HG03469 (cell line): Measurements from ENCODE around the gene SULT4A1.
A peak's percentile ranks its signal among the peaks of the same experiment; 100 is the strongest.
"Not testable (repeated sequence)": the region's sequence is repeated elsewhere in the genome, so short reads cannot be mapped to it uniquely, and the experiment has no call there.

ENCODE experiments used
- ATAC-seq: cut with Tn5 transposase; IDR thresholded peaks from one replicate; pipeline ENCODE4 v1.9.1; 2021; ENCODE audit warnings: mild to moderate bottlenecking, moderate library complexity, moderate number of reproducible peaks; ENCODE audit not compliant: unreplicated experiment

Gene SULT4A1

DNA sequence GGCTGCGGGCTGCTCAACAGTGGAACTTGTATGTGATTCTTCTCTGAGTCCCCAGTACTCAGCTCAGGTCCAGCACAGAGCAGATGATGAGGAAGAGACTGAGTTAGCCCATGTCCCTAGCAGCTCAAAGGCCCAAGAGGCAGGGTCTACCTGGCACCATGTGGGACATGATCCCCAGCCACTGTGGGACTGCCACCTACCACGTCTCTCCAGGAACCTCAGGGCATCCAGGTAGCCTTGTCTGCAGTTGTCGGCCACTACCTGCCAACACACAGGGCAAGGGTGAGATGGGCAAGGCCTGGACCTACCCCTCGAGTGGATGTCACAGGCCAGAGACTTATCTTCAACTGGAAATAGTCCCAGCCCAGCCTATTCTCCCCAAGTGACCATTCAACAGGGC, 25.1 kb upstream of the SULT4A1 start:
- ATAC-seq, result no peak

- ATAC-seq, result no peak
Observed at GRCh38 chr22:43886231-43886630, 23.9 kb upstream of the SULT4A1 start.

- ATAC-seq, result no peak
Observed at GRCh38 chr22:43885786-43886185, 23.5 kb upstream of the SULT4A1 start.

GRCh38 chr22:43885319-43885671, 23.0 kb upstream of the SULT4A1 start:
- ATAC-seq, result no peak

DNA sequence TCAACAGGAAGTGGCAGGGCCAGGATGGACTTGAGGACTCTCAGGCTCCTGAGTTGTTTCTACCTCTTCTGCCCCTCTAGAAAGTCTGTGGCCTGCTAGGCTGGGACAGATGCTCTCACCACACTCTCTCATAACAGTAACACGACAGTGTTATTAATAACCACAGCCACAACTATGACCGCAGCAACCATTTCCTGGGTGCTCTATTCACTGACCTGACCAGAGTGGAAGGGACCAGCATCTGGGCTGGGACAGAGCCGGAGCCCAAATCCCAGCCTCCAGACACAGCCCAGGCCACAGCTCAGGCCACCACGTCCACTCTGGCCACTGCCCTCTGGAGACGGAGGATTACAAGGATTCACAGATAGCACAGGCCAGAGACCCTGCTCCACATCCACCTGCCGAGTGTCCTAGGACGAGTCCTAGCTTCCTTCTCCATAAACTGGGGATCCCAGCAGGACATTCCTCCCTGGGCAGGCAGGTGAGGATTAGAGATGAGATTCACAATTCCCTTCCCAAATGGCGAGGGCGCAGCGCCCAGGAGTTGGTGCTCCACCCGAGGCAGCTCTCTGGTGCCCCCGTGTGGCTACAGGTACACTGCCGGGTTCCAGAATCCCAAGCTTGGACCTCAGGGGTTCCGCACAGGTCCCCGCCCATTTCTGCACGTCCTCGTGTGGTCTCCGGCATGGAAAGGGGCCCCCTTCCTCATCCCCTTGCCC, 22.4 kb upstream of the SULT4A1 start:
- ATAC-seq, result peak; percentile 65

DNA sequence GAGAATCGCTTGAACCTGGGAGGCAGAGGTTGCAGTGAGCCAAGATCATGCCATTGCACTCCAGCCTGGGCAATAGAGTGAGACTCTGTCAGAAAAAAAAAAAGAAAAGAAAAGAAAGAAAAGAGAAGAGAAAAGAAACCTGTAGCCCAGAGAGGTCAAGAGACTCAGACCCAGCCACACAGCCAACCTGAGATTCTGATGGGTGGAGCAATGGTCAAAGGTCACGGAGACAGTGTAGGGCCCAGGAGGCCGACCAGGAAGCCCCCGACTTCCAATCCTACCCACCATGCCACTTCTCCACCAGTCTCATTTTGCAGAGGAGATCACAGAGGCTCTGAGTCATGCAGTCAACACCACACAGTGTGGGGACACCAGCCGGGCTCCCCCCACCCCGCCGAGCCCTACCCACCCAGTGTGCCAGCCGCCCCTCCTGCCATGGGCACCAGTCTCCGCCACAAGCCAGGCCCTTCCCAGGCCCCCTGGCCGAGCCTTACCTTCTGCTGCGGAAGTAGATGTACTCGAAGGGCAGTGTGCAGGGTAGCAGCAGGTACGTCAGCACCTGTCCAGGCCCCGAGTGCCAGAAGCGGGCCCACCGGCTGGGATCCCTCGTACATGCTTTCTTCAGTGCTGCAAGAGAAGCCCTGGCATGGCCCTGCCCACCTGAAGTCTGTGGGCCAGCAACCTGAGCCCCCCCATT, 21.6 kb upstream of the SULT4A1 start:
- ATAC-seq, result no peak

DNA sequence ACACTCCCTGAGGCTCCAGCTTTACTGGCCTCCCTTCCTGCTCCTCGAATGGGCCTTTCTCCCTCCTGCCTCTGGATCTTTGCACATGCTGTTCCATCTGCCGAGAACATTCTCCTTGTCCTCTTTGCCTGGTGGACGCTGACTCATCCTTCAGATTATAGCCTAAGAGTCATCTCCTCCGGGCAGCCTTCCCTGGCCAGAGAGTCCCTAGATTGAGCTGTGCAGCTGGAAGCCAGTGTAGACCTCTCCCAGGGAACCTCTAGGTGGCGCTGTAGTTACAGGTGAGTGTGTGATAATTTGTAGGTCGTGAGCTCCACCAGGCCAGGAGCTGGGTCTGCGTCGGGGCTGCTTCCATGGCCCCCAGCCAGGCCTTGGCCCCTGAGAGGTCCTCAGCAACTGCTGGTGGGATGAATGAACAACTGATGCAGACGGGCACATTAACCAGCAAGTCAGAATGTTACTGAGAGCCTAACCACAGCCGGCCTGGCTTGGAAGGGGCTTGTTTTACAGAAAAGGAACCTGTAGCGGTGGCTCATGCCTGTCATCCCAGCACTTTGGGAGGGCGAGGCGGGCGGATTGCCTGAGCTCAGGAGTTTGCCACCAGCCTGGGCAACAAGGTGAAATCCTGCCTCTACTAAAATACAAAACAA, 20.8 kb upstream of the SULT4A1 start:
- no peak for ATAC-seq

DNA sequence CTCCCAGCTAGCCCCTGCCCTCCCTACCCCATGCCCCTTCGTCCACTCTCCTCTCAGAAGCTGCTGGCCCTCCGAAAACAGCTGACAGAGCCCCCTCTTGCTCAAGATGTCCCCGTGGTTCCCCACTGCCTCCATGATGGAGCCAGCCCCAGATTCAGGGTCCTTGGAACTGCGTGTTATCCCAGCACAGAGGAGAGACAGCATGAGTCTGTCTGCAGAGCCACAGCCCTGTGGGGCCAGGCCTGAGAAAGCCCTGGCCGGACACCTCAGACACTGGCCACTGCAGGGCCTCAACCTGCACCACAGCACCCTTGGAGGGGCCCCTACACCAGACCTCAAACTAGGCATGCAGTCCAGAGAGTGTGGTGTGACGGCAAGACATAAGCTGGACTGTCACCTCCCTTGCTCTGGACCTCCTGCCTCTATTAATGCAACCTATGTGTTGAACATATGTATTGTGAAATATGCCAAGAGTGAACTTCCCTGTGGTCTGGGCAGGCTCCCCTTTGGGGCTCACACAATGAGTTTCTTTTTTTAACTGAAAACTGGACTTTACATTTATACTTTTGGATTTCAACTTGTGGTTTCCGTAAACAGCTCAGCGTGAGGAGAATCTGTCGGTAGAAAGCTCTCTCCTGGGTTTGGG, 19.9 kb upstream of the SULT4A1 start:
- no peak for ATAC-seq

GRCh38 chr22:43881091-43882061, 19.1 kb upstream of the SULT4A1 start:
- ATAC-seq, result no peak

DNA sequence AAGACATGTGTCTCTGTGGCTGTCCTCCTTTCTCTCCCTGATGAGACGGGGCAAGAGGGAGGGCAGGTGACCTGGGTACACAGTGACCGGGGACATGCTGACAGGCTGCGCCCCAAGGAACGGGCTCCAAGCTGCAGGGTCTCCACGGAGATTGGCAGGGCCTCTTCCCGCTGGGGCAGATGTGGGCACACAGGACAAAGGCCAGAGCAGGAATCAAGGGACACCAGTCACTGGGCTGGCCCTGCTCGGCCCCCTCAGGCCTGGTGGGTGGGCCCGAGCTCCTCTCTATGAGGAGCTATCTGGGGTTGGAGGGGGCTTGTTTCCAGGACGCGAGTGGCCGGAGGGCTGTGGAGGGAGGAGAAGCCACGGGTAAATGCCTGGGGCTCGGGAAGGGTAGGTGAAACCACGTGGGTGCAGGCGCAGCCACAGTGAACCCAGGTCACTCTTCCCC, 18.3 kb upstream of the SULT4A1 start:
- no peak for ATAC-seq

- no peak for ATAC-seq
Observed at GRCh38 chr22:43879901-43880540, 17.7 kb upstream of the SULT4A1 start.

DNA sequence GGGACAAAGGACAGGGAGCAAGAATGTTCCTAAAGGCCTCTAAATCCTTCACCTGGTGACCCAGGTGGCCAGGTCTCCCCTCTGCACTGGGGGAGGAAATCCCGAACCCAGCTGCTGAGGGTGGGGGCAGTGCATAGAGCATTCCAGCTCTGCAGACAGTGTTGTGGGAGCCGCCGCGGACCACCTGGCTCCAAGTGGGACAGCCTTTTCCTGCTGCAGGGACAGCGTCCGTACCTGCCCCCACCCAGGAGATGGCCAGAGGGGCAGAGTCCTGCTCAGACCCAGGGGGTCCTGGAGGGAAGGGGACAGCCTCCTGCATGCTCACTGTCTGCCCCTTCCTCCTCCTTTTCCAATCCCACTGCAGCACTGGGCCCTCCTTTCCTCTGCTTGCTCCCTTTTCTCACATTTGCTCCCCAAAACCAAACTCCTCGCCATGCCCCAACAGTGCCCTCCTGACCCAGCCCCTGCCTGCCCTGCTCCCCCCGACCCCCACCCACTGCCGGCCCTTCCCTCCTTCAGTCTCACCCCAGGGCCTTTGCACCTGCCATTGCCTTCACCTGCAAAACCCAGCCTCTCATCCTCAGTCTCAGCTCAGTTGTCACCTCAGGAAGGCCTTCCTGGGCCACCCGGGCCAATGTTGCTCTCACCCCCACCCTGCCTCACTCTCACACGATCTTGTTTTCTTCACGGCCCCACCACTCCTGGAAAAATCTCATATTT, 16.7 kb upstream of the SULT4A1 start:
- no peak for ATAC-seq

GRCh38 chr22:43878079-43878795, 15.9 kb upstream of the SULT4A1 start:
- no peak for ATAC-seq

DNA sequence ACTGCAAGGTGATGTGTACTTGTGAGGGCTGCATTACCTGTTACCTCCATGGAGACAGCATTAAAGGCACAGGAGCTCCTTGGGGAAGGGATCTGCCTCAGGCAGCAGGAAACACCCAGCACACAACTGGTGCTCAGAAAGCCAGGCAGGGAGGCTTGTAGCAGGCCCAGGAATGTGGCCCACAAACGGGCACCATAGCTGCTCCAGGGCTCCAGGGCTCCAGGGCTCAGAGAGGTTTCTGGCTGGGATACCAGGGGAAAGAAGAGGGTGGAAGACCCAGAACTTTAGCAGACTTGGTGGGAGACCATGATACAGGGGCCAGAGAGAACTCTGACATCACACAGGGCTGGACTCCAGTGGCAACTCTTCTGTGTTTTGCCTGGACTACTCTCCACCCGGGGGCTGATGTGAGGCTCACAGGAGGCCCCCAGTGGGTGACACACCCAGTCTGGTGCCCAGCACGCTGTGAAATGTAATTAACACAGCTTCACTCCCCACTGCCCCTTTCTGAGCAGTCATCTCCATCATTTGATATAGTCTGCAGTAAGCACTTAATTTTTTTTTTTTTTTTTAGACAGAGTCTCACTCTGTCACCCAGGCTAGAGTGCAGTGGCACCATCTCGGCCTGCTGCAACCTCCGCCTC, 14.7 kb upstream of the SULT4A1 start:
- ATAC-seq, result no peak

DNA sequence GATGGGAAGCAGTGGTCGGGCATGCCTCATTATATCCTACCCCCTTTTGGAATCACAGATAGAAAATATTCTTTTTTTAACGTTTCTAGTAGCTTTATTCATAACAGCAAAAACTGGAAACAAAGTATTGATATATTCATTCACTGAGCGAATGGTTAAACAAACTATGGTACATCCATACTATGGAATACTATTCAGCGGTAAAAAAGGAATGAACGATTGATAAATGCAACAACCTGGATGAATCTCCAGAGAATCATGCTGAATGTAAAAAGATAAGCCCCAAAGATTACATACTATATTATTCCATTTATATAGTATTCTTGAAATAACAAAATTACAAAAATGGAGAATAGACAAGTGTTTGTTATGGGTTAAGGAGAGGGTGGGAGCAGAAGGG, 7.5 kb upstream of the SULT4A1 start:
- no peak for ATAC-seq

DNA sequence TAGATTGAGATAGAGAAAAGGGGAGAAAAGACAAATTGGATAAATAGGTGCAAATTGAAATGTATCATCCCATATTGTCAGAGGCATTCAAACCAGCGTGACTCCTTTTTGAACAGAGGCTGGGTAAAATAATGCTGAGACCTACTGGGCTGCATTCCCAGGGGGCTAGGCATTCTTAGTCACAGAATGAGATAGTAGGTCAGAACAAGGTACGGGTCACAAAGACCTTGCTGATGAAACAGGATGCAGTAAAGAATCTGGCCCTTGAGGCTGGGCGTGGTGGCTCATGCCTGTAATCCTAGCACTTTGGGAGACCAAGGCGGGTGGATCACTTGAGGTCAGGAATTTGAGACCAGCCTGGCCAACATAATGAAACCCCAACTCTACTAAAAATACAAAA, 6.7 kb upstream of the SULT4A1 start:
- ATAC-seq, result not testable (repeated sequence)

DNA sequence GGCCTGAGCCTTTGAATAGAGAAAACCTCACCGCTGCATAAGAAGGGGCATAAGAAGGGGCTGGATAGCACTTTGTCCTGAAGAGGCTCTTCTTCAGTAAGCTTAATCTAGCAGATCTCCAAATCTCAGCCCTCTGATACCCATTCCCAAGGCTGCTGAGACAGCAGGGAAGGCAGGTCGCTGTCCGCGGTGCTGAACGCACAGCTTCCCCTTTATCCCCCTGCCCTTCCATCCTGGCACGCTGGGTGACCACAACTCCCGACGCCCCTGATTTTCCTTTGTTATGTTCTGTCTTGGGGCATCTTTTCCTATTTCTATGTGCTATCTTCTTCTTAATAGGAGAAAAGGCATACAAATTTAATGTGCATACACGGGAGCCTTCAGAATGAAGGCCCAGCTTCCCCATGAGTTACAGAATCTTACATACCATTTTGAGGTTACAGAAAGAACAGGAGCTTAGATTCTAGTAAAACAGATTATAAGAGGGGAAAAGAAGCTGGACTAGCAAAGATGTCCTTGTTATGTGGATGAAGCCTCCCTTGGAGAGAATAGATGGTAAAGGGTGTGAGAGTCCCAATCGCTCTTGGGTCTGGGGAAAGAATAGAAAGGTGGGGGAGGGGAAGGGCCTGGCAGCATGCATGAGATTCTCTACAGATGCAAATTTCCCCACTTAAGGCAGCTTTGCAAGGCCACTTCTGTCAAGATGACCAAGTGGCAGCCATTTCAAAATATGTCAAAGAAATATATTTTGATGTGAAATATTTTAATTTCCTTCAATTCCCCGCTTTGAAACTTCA, 5.7 kb upstream of the SULT4A1 start:
- ATAC-seq, result no peak

- ATAC-seq, result no peak
Observed at GRCh38 chr22:43862882-43863202, 529 bp upstream of the SULT4A1 start.
